GM11168 (cell line): ENCODE data around the gene SNRPD2.

Experiments used
- in situ Hi-C: fragments of 300-500 bp; cut with MboI; formaldehyde crosslinking; loops from one replicate; pipeline ENCODE4 v1.12.0; 2022; ENCODE audit warnings: low sequenced_read_pairs; ENCODE audit not compliant: unreplicated experiment

Gene SNRPD2

GRCh38 chr19:45660636-45661035 is 31.1 kb downstream of the SNRPD2 start:
- in situ Hi-C loops = no loop called here

GRCh38 chr19:45659096-45659729 is 32.5 kb downstream of the SNRPD2 start:
- in situ Hi-C loops = no loop called here

GRCh38 chr19:45657520-45658167 is 34.1 kb downstream of the SNRPD2 start:
- in situ Hi-C loops = no loop called here

- in situ Hi-C loops = no loop called here
These were observed 36.7 kb downstream of the SNRPD2 start for GRCh38 chr19:45655073-45655472.

GRCh38 chr19:45653634-45654033 is 38.1 kb downstream of the SNRPD2 start:
- in situ Hi-C loops = no loop called here

- in situ Hi-C loops = no loop called here
These were observed 41.0 kb downstream of the SNRPD2 start for GRCh38 chr19:45650722-45651121.

GRCh38 chr19:45646345-45646698 is 45.4 kb downstream of the SNRPD2 start:
- in situ Hi-C loops = no loop called here

- in situ Hi-C loops = no loop called here
These were observed 46.0 kb downstream of the SNRPD2 start for GRCh38 chr19:45645631-45646344.

- in situ Hi-C loops = no loop called here
These were observed 46.6 kb downstream of the SNRPD2 start for GRCh38 chr19:45645068-45645630.

- in situ Hi-C loops = no loop called here
These were observed 47.6 kb downstream of the SNRPD2 start for GRCh38 chr19:45643927-45644771.

- in situ Hi-C loops = no loop called here
These were observed 48.5 kb downstream of the SNRPD2 start for GRCh38 chr19:45643024-45643926.

GRCh38 chr19:45641274-45642105 is 50.3 kb downstream of the SNRPD2 start:
- in situ Hi-C loops = no loop called here

- in situ Hi-C loops = no loop called here
These were observed 50.9 kb downstream of the SNRPD2 start for GRCh38 chr19:45640849-45641273.

GRCh38 chr19:45638930-45639729 is 52.6 kb downstream of the SNRPD2 start, which contains the start of gene EML2:
Gene EML2, minus strand, starts transcription at chr19:45639397. Its CDS starts 21 bp downstream, at chr19:45639376.
- in situ Hi-C loops = no loop called here

GRCh38 chr19:45637890-45638667 is 53.7 kb downstream of the SNRPD2 start:
- in situ Hi-C loops = no loop called here
